ENCODE measurements around the gene ADD2. TPM values are rescaled to one million over a fixed set of nuclear protein-coding genes. Genes with fewer than 3 reads are reported as not detected.
"Not testable (repeated sequence)": the region's sequence is repeated elsewhere in the genome, so short reads cannot be mapped to it uniquely, and the experiment has no call there.

The ADD2 gene
- total and polyA plus RNA-seq, 2 experiments from 2014 or later: 4.7 to 40.0 TPM

DNA sequence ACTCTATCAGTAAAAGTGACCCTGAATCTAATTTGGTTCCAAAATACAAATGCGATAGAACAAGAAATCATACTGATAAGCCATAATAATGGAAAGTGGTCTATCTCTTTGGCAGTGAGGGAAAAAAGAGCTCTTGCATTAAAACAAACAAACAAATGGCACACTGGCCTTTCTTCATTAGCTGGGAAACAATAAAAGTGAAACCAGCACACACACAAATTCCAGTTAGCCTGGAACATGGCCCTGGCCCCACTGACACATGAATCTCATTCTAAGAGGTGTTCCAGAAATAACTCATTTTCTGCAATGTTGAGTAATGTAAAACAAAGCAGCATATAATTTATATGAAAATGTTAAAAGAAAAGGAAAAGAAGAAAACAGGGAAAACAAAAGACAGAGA lies 135.0 kb downstream of the ADD2 start:
- Histone ChIP-seq H3K27ac (no peak overlapping the region), H3K9me3 (ENCODE audit: low read depth) (no peaks in the 10 kb centered on the region), H3K27me3 (no peaks in the 10 kb centered on the region), H3K4me3 (no peak overlapping the region), H3K4me1 (ENCODE audit: low read depth) (no peaks in the 10 kb centered on the region), H3K36me3 (no peaks in the 10 kb centered on the region)
- TF ChIP-seq, protein P1, sequence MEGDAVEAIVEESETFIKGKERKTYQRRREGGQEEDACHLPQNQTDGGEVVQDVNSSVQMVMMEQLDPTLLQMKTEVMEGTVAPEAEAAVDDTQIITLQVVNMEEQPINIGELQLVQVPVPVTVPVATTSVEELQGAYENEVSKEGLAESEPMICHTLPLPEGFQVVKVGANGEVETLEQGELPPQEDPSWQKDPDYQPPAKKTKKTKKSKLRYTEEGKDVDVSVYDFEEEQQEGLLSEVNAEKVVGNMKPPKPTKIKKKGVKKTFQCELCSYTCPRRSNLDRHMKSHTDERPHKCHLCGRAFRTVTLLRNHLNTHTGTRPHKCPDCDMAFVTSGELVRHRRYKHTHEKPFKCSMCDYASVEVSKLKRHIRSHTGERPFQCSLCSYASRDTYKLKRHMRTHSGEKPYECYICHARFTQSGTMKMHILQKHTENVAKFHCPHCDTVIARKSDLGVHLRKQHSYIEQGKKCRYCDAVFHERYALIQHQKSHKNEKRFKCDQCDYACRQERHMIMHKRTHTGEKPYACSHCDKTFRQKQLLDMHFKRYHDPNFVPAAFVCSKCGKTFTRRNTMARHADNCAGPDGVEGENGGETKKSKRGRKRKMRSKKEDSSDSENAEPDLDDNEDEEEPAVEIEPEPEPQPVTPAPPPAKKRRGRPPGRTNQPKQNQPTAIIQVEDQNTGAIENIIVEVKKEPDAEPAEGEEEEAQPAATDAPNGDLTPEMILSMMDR (IDR thresholded peaks at IDR 0.05; ENCODE audit: low read depth, low read length): no peak
- no peak for DNase-seq (ENCODE audit: low read depth in 1 of 2, low spot score in 1 of 2)

- no peak overlapping the region for H3K27ac ChIP-seq
- no peaks in the 10 kb centered on the region for H3K9me3 ChIP-seq (ENCODE audit: low read depth)
- no peak overlapping the region for H3K4me3 ChIP-seq
- H3K36me3 ChIP-seq: no peaks in the 10 kb centered on the region
- no peak for DNase-seq (ENCODE audit: low read depth in 1 of 2, low spot score in 1 of 2)
- H3K27me3 ChIP-seq: no peaks in the 10 kb centered on the region
- TF ChIP-seq, protein P1 (IDR thresholded peaks at IDR 0.05; ENCODE audit: low read depth, low read length): no peak
- no peaks in the 10 kb centered on the region for H3K4me1 ChIP-seq (ENCODE audit: low read depth)
Observed at GRCh38 chr2:70632388-70632787, 135.6 kb downstream of the ADD2 start.

DNA sequence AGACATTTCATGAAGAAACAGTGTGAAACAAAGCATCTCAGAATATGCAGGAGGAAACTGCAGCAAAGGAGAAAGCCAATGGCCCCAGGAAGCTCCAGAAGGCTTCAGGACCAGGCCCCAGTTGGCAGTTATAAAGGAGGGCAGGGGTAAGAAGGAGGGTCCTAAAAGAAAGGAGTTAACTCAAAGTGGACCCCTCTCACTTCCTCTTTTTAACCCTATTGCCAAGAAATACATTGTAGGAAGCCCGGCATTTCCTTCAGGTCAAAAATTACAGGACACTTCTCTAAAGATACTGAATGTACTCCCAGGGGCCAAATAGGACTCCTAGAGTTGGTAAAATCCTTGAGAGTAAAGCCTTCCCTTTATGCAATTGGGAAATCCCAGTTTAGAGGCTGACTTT lies 137.2 kb downstream of the ADD2 start:
- Histone ChIP-seq H3K4me3 (no peak overlapping the region), H3K9me3 (ENCODE audit: low read depth) (no peaks in the 10 kb centered on the region), H3K27ac (no peak overlapping the region), H3K36me3 (no peaks in the 10 kb centered on the region), H3K4me1 (ENCODE audit: low read depth) (peaks cover 4% of the 10 kb centered on the region), H3K27me3 (no peaks in the 10 kb centered on the region)
- TF ChIP-seq, protein P1 (IDR thresholded peaks at IDR 0.05; ENCODE audit: low read depth, low read length): no peak
- DNase-seq (ENCODE audit: low read depth in 1 of 2, low spot score in 1 of 2): no peak

DNA sequence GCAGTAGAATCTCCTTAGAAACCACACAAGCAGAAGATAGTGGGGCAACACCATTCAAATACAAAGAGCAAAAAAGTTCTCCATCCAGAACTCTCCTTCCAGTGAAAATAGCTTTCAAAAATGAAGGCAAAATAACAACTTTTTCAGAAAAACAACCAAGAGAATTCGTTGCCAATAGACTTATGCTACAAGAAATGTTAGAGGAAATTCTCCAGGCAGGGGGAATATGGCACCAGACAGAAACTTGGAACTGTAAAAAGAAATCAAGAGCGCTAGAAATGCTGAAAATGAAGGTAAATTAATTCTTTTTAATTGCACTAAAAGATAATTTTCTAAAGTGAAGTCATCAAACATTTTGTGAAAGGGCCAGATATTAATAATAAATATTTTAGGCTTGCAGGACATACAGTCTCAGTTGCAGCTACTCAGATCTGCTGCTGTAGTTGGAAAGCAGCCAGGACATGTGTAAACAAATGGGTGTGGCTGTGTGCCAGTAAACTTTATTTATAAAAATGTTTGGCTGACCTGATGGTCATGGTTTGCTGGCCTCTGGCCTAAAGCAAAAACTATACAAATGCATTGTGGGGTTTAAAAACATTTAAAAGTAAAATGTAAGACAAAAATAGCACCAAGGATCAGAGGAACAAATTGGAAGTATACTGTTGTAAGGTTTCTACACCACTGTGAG lies 140.6 kb downstream of the ADD2 start:
- TF ChIP-seq, protein P1 (IDR thresholded peaks at IDR 0.05; ENCODE audit: low read depth, low read length): no peak
- peak in 1 of 2 donors; percentile 44 for DNase-seq (ENCODE audit: low read depth in 1 of 2, low spot score in 1 of 2)
- Histone ChIP-seq H3K9me3 (ENCODE audit: low read depth) (no peaks in the 10 kb centered on the region), H3K4me3 (no peak overlapping the region), H3K36me3 (no peaks in the 10 kb centered on the region), H3K4me1 (ENCODE audit: low read depth) (peaks cover 4% of the 10 kb centered on the region), H3K27me3 (no peaks in the 10 kb centered on the region), H3K27ac (no peak overlapping the region)

- peak in 1 of 2 donors; percentile 36 for DNase-seq (ENCODE audit: low read depth in 1 of 2, low spot score in 1 of 2)
- Histone ChIP-seq H3K4me1 (ENCODE audit: low read depth) (peaks cover 4% of the 10 kb centered on the region), H3K27ac (no peak overlapping the region), H3K27me3 (no peaks in the 10 kb centered on the region), H3K36me3 (no peaks in the 10 kb centered on the region), H3K4me3 (no peak overlapping the region), H3K9me3 (ENCODE audit: low read depth) (no peaks in the 10 kb centered on the region)
- TF ChIP-seq, protein P1 (IDR thresholded peaks at IDR 0.05; ENCODE audit: low read depth, low read length): no peak
Observed at GRCh38 chr2:70626254-70626990, 141.6 kb downstream of the ADD2 start.

DNA sequence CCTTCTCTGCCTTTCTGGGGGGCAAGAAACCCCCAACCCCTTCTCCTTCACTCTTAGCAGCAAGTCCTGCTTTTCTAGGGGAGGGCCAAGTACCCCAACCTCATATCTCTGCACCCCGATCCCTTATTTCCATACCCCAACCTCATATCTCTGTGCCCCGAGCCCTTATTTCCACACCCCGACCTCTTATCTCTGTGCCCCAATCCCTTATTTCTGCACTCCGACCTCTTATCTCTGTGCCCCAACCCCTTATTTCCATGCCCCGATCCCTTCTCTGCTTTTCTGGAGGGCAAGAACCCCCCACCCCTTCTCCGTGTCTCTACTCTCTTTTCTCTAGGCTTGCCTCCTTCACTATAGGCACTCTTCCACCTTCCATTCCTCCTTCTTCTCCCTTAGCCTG lies 146.5 kb downstream of the ADD2 start:
- not testable (repeated sequence) for H3K4me3 ChIP-seq; H3K9me3 ChIP-seq (ENCODE audit: low read depth)

More for the DNA sequence above, 146.5 kb downstream of the ADD2 start:
- not testable (repeated sequence) for H3K27ac ChIP-seq; DNase-seq (ENCODE audit: low read depth in 1 of 2, low spot score in 1 of 2); H3K27me3 ChIP-seq; H3K36me3 ChIP-seq; H3K4me1 ChIP-seq (ENCODE audit: low read depth)

All from cardiac muscle cell (in vitro differentiated cells and primary cell).